Left ventricle myocardium inferior (tissue), 1 donor: ENCODE data around the gene KCTD2. TPM values are rescaled to one million over a fixed set of nuclear protein-coding genes. Genes with fewer than 3 reads are reported as not detected.

Source experiments
- DNase-seq: peaks from one replicate; pipeline ENCODE4 v3.0.0-alpha.2; 2020
- H3K27ac ChIP-seq: fragments of 200-600 bp; replicated peaks from 2 replicates; pipeline ENCODE4 v1.8.0; 2021
- H3K27me3 ChIP-seq: fragments of 200-600 bp; 2 replicates; pipeline ENCODE4 v1.8.0; 2021; ENCODE audit warnings: low read depth
- H3K36me3 ChIP-seq: fragments of 200-600 bp; 2 replicates; pipeline ENCODE4 v1.8.0; 2021
- H3K4me1 ChIP-seq: fragments of 200-600 bp; 2 replicates; pipeline ENCODE4 v1.8.0; 2021
- H3K4me3 ChIP-seq: fragments of 200-600 bp; 2 replicates; pipeline ENCODE4 v1.8.0; 2021; ENCODE audit warnings: mild to moderate bottlenecking, moderate library complexity
- H3K9me3 ChIP-seq: fragments of 200-600 bp; replicated peaks from 2 replicates; pipeline ENCODE4 v1.8.0; 2021
- CTCF ChIP-seq: fragments of 200-600 bp; IDR thresholded peaks from 2 replicates; pipeline ENCODE4 v1.8.0; 2021; ENCODE audit warnings: antibody characterized with exemption, mild to moderate bottlenecking, borderline replicate concordance
- intact Hi-C: fragments of 100-400 bp; cut with micrococcal nuclease; formaldehyde crosslinking; loops from one replicate; pipeline ENCODE4 v1.11.0; 2022
- total RNA-seq: library from RNA; stranded (reverse); fragmentation: NEBNext Ultra II Directional; extraction: Animal tissue kit (Norgen Biotek cat#: 25700); gene quantifications from one replicate; pipeline ENCODE4 v1.2.1, GENCODE V29; 2021
- donor health status: DM: no; HTN: yes; CAD: no; lungs with severe emphysema.

The KCTD2 gene
- total RNA-seq, 1 donor from 2014 or later: 23.1 TPM

- no peak overlapping the region for H3K27ac ChIP-seq
- intact Hi-C loops: no loop called here
These were observed 26.6 kb downstream of the KCTD2 start for GRCh38 chr17:75073618-75074047.

GRCh38 chr17:75074532-75074931 lies 27.5 kb downstream of the KCTD2 start:
- peaks cover 41% of the 10 kb centered on the region for H3K4me1 ChIP-seq
- H3K36me3 ChIP-seq: no peaks in the 10 kb centered on the region
- no peak overlapping the region for H3K4me3 ChIP-seq
- no peak for DNase-seq
- TF ChIP-seq CTCF: no peak
- no peak overlapping the region for H3K27ac ChIP-seq
- H3K27me3 ChIP-seq: no peaks in the 10 kb centered on the region
- intact Hi-C loops: no loop called here
- H3K9me3 ChIP-seq: no peaks in the 10 kb centered on the region

More at GRCh38 chr17:75073618-75074047, 26.6 kb downstream of the KCTD2 start:
- Histone ChIP-seq H3K36me3 (no peaks in the 10 kb centered on the region), H3K4me3 (no peak overlapping the region), H3K4me1 (peaks cover 32% of the 10 kb centered on the region), H3K27me3 (no peaks in the 10 kb centered on the region), H3K9me3 (no peaks in the 10 kb centered on the region)
- no peak for DNase-seq
- TF ChIP-seq CTCF: no peak

- no peaks in the 10 kb centered on the region for H3K27me3 ChIP-seq
- H3K27ac ChIP-seq: no peak overlapping the region
- peaks cover 47% of the 10 kb centered on the region for H3K4me1 ChIP-seq
- DNase-seq: no peak
- no peaks in the 10 kb centered on the region for H3K36me3 ChIP-seq
- intact Hi-C loops: no loop called here
- H3K4me3 ChIP-seq: no peak overlapping the region
- H3K9me3 ChIP-seq: no peaks in the 10 kb centered on the region
- no peak for TF ChIP-seq CTCF
These were observed 28.7 kb downstream of the KCTD2 start for GRCh38 chr17:75075597-75076336.

GRCh38 chr17:75077072-75077495 lies 30.1 kb downstream of the KCTD2 start:
- Histone ChIP-seq H3K4me1 (peaks cover 40% of the 10 kb centered on the region), H3K36me3 (no peaks in the 10 kb centered on the region), H3K27ac (peak overlapping the region; percentile 88), H3K4me3 (peak overlapping the region; percentile 71), H3K27me3 (no peaks in the 10 kb centered on the region), H3K9me3 (no peaks in the 10 kb centered on the region)
- intact Hi-C loops: no loop called here
- no peak for TF ChIP-seq CTCF
- DNase-seq: no peak

- intact Hi-C loops: no loop called here
- peak; percentile 56 for TF ChIP-seq CTCF
These were observed 30.7 kb downstream of the KCTD2 start for GRCh38 chr17:75077496-75078283.

More at GRCh38 chr17:75077496-75078283, 30.7 kb downstream of the KCTD2 start:
- peak overlapping the region; percentile 71 for H3K4me3 ChIP-seq
- no peaks in the 10 kb centered on the region for H3K36me3 ChIP-seq
- H3K27me3 ChIP-seq: no peaks in the 10 kb centered on the region
- H3K27ac ChIP-seq: peak overlapping the region; percentile 88
- peaks cover 34% of the 10 kb centered on the region for H3K4me1 ChIP-seq
- peak; percentile 79 for DNase-seq
- no peaks in the 10 kb centered on the region for H3K9me3 ChIP-seq
